ENCODE data around the gene WDR54. TPM values are rescaled to one million over a fixed set of nuclear protein-coding genes. Genes with fewer than 3 reads are reported as not detected.

Gene WDR54
- polyA plus RNA-seq, 1 experiment, result 14.5 TPM

DNA sequence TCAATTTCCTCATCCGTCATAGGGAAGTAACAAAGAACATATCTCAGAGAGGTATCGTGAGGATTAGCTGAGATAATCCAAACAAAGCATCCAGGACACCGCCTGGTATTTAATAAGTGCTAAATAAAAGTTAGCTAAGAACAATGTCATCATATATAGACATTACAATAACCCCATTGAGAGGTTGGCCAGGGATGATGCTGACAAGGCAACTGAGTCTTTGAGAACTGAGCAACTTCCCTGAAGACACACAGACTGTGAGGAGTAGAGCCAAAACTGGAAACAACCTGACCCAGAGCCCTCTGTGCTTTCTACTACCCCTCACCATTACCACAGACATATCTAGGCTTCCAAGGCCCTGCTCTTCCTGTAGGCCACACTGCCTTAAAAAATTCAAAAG is 39.8 kb upstream of the WDR54 start:
- ChIA-PET POLR2A (no interaction called here), CTCF (interaction anchor here (0.7 to 2.5 kb wide), 5 partner anchors 10 to 558 kb away, joined by 4 to 36 read pairs (median 4); no protein-coding TSS in a partner anchor)
- DNase-seq (ENCODE audit: low read depth, low spot score), result no peak
- no peak overlapping the region for H3K4me3 ChIP-seq (ENCODE audit: low read depth, low read length)
- H3K9me3 ChIP-seq (ENCODE audit: control insufficient read depth, insufficient read depth, low read length), result no peaks in the 10 kb centered on the region
- H3K27me3 ChIP-seq (ENCODE audit: control insufficient read depth, insufficient read depth, low read length), result no peaks in the 10 kb centered on the region
- no peak overlapping the region for H3K27ac ChIP-seq (ENCODE audit: low read depth, low read length)
- TF ChIP-seq, protein P1, sequence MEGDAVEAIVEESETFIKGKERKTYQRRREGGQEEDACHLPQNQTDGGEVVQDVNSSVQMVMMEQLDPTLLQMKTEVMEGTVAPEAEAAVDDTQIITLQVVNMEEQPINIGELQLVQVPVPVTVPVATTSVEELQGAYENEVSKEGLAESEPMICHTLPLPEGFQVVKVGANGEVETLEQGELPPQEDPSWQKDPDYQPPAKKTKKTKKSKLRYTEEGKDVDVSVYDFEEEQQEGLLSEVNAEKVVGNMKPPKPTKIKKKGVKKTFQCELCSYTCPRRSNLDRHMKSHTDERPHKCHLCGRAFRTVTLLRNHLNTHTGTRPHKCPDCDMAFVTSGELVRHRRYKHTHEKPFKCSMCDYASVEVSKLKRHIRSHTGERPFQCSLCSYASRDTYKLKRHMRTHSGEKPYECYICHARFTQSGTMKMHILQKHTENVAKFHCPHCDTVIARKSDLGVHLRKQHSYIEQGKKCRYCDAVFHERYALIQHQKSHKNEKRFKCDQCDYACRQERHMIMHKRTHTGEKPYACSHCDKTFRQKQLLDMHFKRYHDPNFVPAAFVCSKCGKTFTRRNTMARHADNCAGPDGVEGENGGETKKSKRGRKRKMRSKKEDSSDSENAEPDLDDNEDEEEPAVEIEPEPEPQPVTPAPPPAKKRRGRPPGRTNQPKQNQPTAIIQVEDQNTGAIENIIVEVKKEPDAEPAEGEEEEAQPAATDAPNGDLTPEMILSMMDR (IDR thresholded peaks at IDR 0.05; ENCODE audit: low read depth, low read length), result no peak

DNA sequence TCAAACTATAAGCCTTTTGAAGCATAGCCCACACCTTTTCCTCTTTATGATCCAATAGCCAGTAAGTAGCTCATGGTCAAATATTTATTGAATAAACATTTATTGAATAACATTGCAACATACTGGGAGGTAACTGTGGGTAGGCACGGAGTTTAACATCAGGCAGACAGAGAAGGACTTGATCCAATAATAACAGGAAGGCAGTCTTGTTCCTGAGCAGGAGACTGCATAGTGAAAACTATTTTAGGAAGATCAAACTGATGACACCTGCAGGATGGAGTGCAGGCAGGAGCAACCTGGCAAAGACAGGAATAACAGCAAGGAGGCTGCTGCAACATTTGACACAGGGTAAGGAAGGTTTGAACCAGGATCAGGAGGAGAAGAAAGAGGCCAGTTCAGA is 38.3 kb upstream of the WDR54 start:
- H3K4me3 ChIP-seq (ENCODE audit: low read depth, low read length), result no peak overlapping the region
- POLR2A ChIA-PET, result interaction anchor here (0.7 to 1.3 kb wide), 3 partner anchors 8 to 173 kb away, joined by 3 to 4 read pairs (median 4); no protein-coding TSS in a partner anchor
- CTCF ChIA-PET, result interaction anchor here (0.6 to 2.5 kb wide), 4 partner anchors 9 to 559 kb away, joined by 3 to 36 read pairs (median 9); no protein-coding TSS in a partner anchor

DNA sequence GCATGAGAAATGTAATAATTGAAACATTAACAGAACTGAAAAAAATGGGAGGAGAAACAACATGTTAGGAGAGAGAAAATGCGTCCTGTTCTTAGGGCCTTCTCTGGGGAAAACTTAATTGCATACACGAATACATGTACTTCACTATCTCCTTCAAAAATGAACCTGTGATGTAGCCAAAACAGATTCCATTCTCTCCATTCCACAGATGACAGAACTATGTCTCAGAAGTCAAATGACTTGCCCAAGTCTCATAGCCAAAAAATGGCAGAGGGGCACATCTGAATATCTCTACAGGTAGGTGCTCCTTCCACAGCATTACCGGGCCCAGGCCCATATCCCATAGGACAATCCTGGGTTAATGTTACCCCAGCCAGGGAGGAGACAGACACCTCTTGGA is 37.5 kb upstream of the WDR54 start:
- CTCF ChIA-PET, result no interaction called here
- no peaks in the 10 kb centered on the region for H3K9me3 ChIP-seq (ENCODE audit: control insufficient read depth, insufficient read depth, low read length)
- H3K27me3 ChIP-seq (ENCODE audit: control insufficient read depth, insufficient read depth, low read length), result no peaks in the 10 kb centered on the region
- H3K27ac ChIP-seq (ENCODE audit: low read depth, low read length), result no peak overlapping the region
- no peak overlapping the region for H3K4me3 ChIP-seq (ENCODE audit: low read depth, low read length)
- TF ChIP-seq, protein P1 (IDR thresholded peaks at IDR 0.05; ENCODE audit: low read depth, low read length), result no peak
- POLR2A ChIA-PET, result no interaction called here
- no peak for DNase-seq (ENCODE audit: low read depth, low spot score)

More for the DNA sequence above, 38.3 kb upstream of the WDR54 start:
- H3K27me3 ChIP-seq (ENCODE audit: control insufficient read depth, insufficient read depth, low read length), result no peaks in the 10 kb centered on the region
- H3K27ac ChIP-seq (ENCODE audit: low read depth, low read length), result peak overlapping the region; percentile 76
- TF ChIP-seq, protein P1 (IDR thresholded peaks at IDR 0.05; ENCODE audit: low read depth, low read length), result no peak
- H3K9me3 ChIP-seq (ENCODE audit: control insufficient read depth, insufficient read depth, low read length), result no peaks in the 10 kb centered on the region
- peak; percentile 44 for DNase-seq (ENCODE audit: low read depth, low spot score)

DNA sequence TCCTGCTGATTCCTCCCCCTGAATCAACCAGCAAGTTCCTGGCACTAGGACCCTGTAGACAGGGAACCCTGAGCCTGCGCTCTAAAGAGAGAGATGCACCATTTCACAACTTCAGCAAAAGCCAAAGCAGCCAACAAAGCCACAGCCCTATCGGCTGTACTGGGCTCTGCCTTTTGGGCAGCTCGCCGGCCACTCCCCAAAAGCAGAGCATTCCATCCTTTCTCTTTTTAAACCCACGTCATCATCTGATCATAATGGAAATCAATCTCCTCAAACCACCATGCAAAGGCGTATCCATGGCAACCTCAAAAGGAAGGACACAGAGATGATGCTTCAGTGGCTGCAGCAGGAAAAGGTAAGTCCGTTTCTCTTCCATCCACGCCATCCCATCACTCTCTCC is 36.1 kb upstream of the WDR54 start:
- TF ChIP-seq, protein P1 (IDR thresholded peaks at IDR 0.05; ENCODE audit: low read depth, low read length), result no peak
- DNase-seq (ENCODE audit: low read depth, low spot score), result no peak
- POLR2A ChIA-PET, result no interaction called here
- Histone ChIP-seq H3K9me3 (ENCODE audit: control insufficient read depth, insufficient read depth, low read length) (no peaks in the 10 kb centered on the region), H3K4me3 (ENCODE audit: low read depth, low read length) (no peak overlapping the region), H3K27ac (ENCODE audit: low read depth, low read length) (no peak overlapping the region), H3K27me3 (ENCODE audit: control insufficient read depth, insufficient read depth, low read length) (no peaks in the 10 kb centered on the region)
- CTCF ChIA-PET, result interaction anchor here (1.1 kb wide), 1 partner anchor 51 kb away, joined by 3 read pairs; no protein-coding TSS in a partner anchor

DNA sequence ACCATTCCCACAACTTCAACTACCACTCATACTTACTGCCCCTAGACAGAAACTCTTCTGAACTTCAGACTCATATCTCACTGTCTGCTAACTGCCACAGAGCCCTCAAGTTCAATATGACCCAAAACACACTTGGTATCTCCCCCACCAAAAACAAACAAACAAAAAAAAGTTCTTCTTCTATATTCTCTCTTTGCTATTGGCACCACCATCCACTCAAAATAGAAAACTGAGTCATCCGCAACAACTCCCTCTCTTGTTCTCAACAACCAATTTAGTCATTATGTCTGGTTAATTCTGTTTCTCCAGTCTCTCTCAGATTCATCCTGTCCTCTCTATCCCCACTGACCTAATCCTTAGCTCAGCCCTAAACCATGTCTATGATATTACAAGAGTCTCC is 34.2 kb upstream of the WDR54 start:
- CTCF ChIA-PET, result no interaction called here
- no peak overlapping the region for H3K27ac ChIP-seq (ENCODE audit: low read depth, low read length)
- no peak for DNase-seq (ENCODE audit: low read depth, low spot score)
- TF ChIP-seq, protein P1 (IDR thresholded peaks at IDR 0.05; ENCODE audit: low read depth, low read length), result no peak
- no peaks in the 10 kb centered on the region for H3K9me3 ChIP-seq (ENCODE audit: control insufficient read depth, insufficient read depth, low read length)
- POLR2A ChIA-PET, result no interaction called here
- no peak overlapping the region for H3K4me3 ChIP-seq (ENCODE audit: low read depth, low read length)
- no peaks in the 10 kb centered on the region for H3K27me3 ChIP-seq (ENCODE audit: control insufficient read depth, insufficient read depth, low read length)

All from AG04450 (cell line).